OCI-M1 (cell line): Measurements from ENCODE around the gene NSF.

Experiments
- DNase-seq: peaks from one replicate; lab custom pipeline; 2025; lab: John Stamatoyannopoulos, UW

Gene NSF

GRCh38 chr17:46796956-46797530, 206.6 kb downstream of the NSF start:
- DNase-seq: no peak

GRCh38 chr17:46800573-46800972, 210.1 kb downstream of the NSF start:
- no peak for DNase-seq

GRCh38 chr17:46802800-46803199, 212.3 kb downstream of the NSF start:
- DNase-seq: no peak

- DNase-seq: no peak
Observed at GRCh38 chr17:46803544-46803943, 213.1 kb downstream of the NSF start.

GRCh38 chr17:46805771-46806170, 215.3 kb downstream of the NSF start:
- DNase-seq: no peak
